SK-N-SH treated with all-trans-retinoic acid at 6 μM for 48 hours (cell line): ENCODE results near the gene CACNB2.

Experiments used
- ATAC-seq: fragments of 200-7000 bp; cut with Tn5 transposase; 3 replicates; pipeline ENCODE4 v1.9.1; 2020; ENCODE audit warnings: mild to moderate bottlenecking, moderate library complexity
- BACH2 ChIP-seq: fragments of 250-450 bp; sonication (Bioruptor Pico); IDR thresholded peaks from 2 replicates; pipeline ENCODE4 v1.9.0; 2021; ENCODE audit warnings: mild to moderate bottlenecking, borderline replicate concordance
- CREB5 ChIP-seq: fragments of 250-450 bp; sonication (Bioruptor Pico); IDR thresholded peaks from 2 replicates; pipeline ENCODE4 v1.5.1; 2020; ENCODE audit warnings: low read depth, mild to moderate bottlenecking, moderate library complexity
- CSDC2 ChIP-seq: fragments of 250-450 bp; sonication (Bioruptor Pico); IDR thresholded peaks from 2 replicates; pipeline ENCODE4 v1.5.0; 2020; ENCODE audit warnings: mild to moderate bottlenecking, moderate library complexity
- ESRRG ChIP-seq: fragments of 250-450 bp; sonication (Bioruptor Pico); IDR thresholded peaks from 2 replicates; pipeline ENCODE4 v1.6.1; 2021; ENCODE audit warnings: mild to moderate bottlenecking
- GLIS3 ChIP-seq: fragments of 250-450 bp; sonication (Bioruptor Pico); IDR thresholded peaks from 2 replicates; pipeline ENCODE4 v1.5.0; 2020; ENCODE audit warnings: mild to moderate bottlenecking, moderate library complexity
- ISL1 ChIP-seq: fragments of 250-450 bp; sonication (Bioruptor Pico); IDR thresholded peaks from 2 replicates; pipeline ENCODE4 v2.1.2; 2022; ENCODE audit warnings: mild to moderate bottlenecking, moderate library complexity
- OSR1 ChIP-seq: fragments of 250-450 bp; sonication (Bioruptor Pico); IDR thresholded peaks from 2 replicates; pipeline ENCODE4 v1.8.0; 2022; ENCODE audit warnings: moderate library complexity, mild to moderate bottlenecking, inconsistent platforms
- PATZ1 ChIP-seq: fragments of 250-450 bp; sonication (Bioruptor Pico); IDR thresholded peaks from 2 replicates; pipeline ENCODE4 v1.8.0; 2020; ENCODE audit warnings: mild to moderate bottlenecking, moderate library complexity, borderline replicate concordance
- RARB ChIP-seq: fragments of 250-450 bp; sonication (Bioruptor Pico); IDR thresholded peaks from 2 replicates; pipeline ENCODE4 v1.8.0; 2021; ENCODE audit warnings: mild to moderate bottlenecking, moderate library complexity
- SNAI2 ChIP-seq: fragments of 250-450 bp; sonication (Bioruptor Pico); IDR thresholded peaks from 2 replicates; pipeline ENCODE4 v1.5.0; 2020; ENCODE audit warnings: mild to moderate bottlenecking, moderate library complexity
- TCF4 ChIP-seq: fragments of 250-450 bp; sonication (Bioruptor Pico); IDR thresholded peaks from 2 replicates; pipeline ENCODE4 v1.8.0; 2021; ENCODE audit warnings: mild to moderate bottlenecking, moderate library complexity, borderline replicate concordance
- TOX ChIP-seq: fragments of 250-450 bp; sonication (Bioruptor Pico); IDR thresholded peaks from 2 replicates; pipeline ENCODE4 v1.8.0; 2021; ENCODE audit warnings: mild to moderate bottlenecking, moderate library complexity, borderline replicate concordance
- TSHZ2 ChIP-seq: fragments of 250-450 bp; sonication (Bioruptor Pico); IDR thresholded peaks from 2 replicates; pipeline ENCODE4 v1.5.0; 2020; ENCODE audit warnings: mild to moderate bottlenecking, moderate library complexity
- ZC3H10 ChIP-seq: fragments of 250-450 bp; sonication (Bioruptor Pico); IDR thresholded peaks from 2 replicates; pipeline ENCODE4 v1.5.1; 2021; ENCODE audit warnings: mild to moderate bottlenecking, moderate library complexity
- ZFP3 ChIP-seq: fragments of 250-450 bp; sonication (Bioruptor Pico); IDR thresholded peaks from 2 replicates; pipeline ENCODE4 v1.5.0; 2020; ENCODE audit warnings: mild to moderate bottlenecking, moderate library complexity
- ZFP30 ChIP-seq: fragments of 450-650 bp; formaldehyde crosslinking; IDR thresholded peaks from 2 replicates; pipeline ENCODE4 v1.5.0; 2022; ENCODE audit warnings: mild to moderate bottlenecking, moderate library complexity
- ZNF565 ChIP-seq: fragments of 450-650 bp; formaldehyde crosslinking; conservative IDR thresholded peaks from 2 replicates; pipeline ENCODE4 v1.5.0; 2020; ENCODE audit warnings: low read depth, mild to moderate bottlenecking, moderate library complexity
- ZNF70 ChIP-seq: fragments of 450-650 bp; formaldehyde crosslinking; IDR thresholded peaks from 2 replicates; pipeline ENCODE4 v1.5.0; 2020; ENCODE audit warnings: mild to moderate bottlenecking, moderate library complexity
- ZNF8 ChIP-seq: fragments of 450-650 bp; formaldehyde crosslinking; IDR thresholded peaks from 2 replicates; pipeline ENCODE4 v1.5.0; 2020; ENCODE audit warnings: mild to moderate bottlenecking, moderate library complexity
- TF ChIP-seq, protein P1 (sequence below): fragments of 250-450 bp; sonication (Bioruptor Pico); IDR thresholded peaks from 2 replicates; pipeline ENCODE4 v1.5.1; 2021; ENCODE audit warnings: mild to moderate bottlenecking, moderate library complexity

The CACNB2 gene

GRCh38 chr10:18497806-18498369 lies 357.7 kb downstream of the CACNB2 start:
- no peak for ATAC-seq
- TF ChIP-seq GLIS3 (CRISPR knock-in tag) (no peak), ZNF8 (CRISPR knock-in tag) (no peak), ZNF565 (no peak), ZNF70 (no peak)

GRCh38 chr10:18498998-18499397 lies 358.8 kb downstream of the CACNB2 start:
- TF ChIP-seq ESRRG (CRISPR knock-in tag) (no peak), CREB5 (CRISPR knock-in tag) (no peak), ZFP30 (CRISPR knock-in tag) (no peak), ZFP3 (CRISPR knock-in tag) (no peak), ZC3H10 (CRISPR knock-in tag) (no peak), RARB (CRISPR knock-in tag) (no peak), TOX (CRISPR knock-in tag) (no peak), TSHZ2 (CRISPR knock-in tag) (no peak), OSR1 (no peak), PATZ1 (CRISPR knock-in tag) (no peak), ZNF70 (no peak), TCF4 (no peak), CSDC2 (no peak)
- peak; percentile 24; the same call in 1 of the 3 replicates for ATAC-seq

- no peak for ATAC-seq
- TF ChIP-seq, protein P1, sequence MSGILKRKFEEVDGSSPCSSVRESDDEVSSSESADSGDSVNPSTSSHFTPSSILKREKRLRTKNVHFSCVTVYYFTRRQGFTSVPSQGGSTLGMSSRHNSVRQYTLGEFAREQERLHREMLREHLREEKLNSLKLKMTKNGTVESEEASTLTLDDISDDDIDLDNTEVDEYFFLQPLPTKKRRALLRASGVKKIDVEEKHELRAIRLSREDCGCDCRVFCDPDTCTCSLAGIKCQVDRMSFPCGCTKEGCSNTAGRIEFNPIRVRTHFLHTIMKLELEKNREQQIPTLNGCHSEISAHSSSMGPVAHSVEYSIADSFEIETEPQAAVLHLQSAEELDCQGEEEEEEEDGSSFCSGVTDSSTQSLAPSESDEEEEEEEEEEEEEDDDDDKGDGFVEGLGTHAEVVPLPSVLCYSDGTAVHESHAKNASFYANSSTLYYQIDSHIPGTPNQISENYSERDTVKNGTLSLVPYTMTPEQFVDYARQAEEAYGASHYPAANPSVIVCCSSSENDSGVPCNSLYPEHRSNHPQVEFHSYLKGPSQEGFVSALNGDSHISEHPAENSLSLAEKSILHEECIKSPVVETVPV: no peak
- TF ChIP-seq ZFP3 (CRISPR knock-in tag) (no peak), SNAI2 (CRISPR knock-in tag) (no peak), TSHZ2 (CRISPR knock-in tag) (no peak)
Measured at GRCh38 chr10:18500576-18500975, 360.4 kb downstream of the CACNB2 start.

DNA sequence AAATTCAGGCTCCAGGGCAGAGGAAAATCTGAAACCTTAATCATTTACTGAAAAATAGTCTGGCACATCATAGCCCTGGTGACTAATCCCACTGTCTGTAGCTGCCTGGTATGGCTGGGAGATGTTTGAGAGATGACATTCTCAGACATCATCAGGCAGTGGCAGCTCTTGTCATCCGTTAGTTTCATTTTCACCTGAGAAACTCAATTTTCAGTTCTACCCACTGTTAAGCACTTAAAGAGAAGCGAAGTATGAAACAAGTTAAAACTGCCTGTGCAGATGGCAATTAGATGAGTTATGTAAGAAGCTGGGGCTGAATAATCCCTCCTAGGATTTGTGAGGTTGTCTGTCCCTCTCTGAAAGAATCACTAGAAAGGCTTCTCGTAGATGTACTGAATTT lies 361.0 kb downstream of the CACNB2 start:
- peak; percentile 90 for ATAC-seq
- TF ChIP-seq GLIS3 (CRISPR knock-in tag) (no peak), ZC3H10 (CRISPR knock-in tag) (no peak), ISL1 (CRISPR knock-in tag) (0 out of 2 replicates have a peak, but pooled peaks have one; percentile 10), TSHZ2 (CRISPR knock-in tag) (no peak), BACH2 (CRISPR knock-in tag) (no peak), CREB5 (CRISPR knock-in tag) (no peak)
- TF ChIP-seq, protein P1: no peak
